Pancreas (tissue), 10 donors: ENCODE measurements around the gene SOWAHA. TPM values are rescaled to one million over a fixed set of nuclear protein-coding genes. Genes with fewer than 3 reads are reported as not detected.

Source experiments
- ATAC-seq, 4 donors: fragments of 200-7000 bp; cut with Tn5 transposase; one replicate each; pipeline versions ENCODE4 v1.8.0 to v1.9.1; 2020; ENCODE audit warnings: mild to moderate bottlenecking in 4 of 4, moderate library complexity in 4 of 4
- DNase-seq, 6 donors: peaks; one replicate each; pipeline ENCODE4 v3.0.0-alpha.2; 2020
- FAIRE-seq: peaks from 2 replicates; lab custom pipeline; 2012; peaks lifted over from hg19 to GRCh38; lab: Jason Lieb, UNC
- H3K27ac ChIP-seq, 4 donors: fragments of 200-600 bp; sonication (generic); 1 replicate in 3 of 4; 2 replicates in 1 of 4; pipeline versions ENCODE4 v1.5.0 to v1.8.0; 2020
- H3K27me3 ChIP-seq, 4 donors: fragments of 200-600 bp; one replicate each; pipeline ENCODE4 v1.8.0; 2021
- H3K36me3 ChIP-seq, 3 donors: fragments of 200-600 bp; sonication (generic) in 1 of 3; one replicate each; pipeline versions ENCODE4 v1.5.0 to v1.8.0; 2020 to 2021
- H3K4me1 ChIP-seq, 3 donors: fragments of 200-600 bp; one replicate each; pipeline ENCODE4 v1.8.0; 2021
- H3K4me3 ChIP-seq, 4 donors: fragments of 200-600 bp; sonication (generic) in 2 of 4; one replicate each; pipeline versions ENCODE4 v1.5.0 to v1.8.0; 2020 to 2021
- H3K9me3 ChIP-seq, 4 donors: fragments of 200-600 bp; one replicate each; pipeline ENCODE4 v1.8.0; 2021
- CTCF ChIP-seq, 4 donors: fragments of 200-600 bp; sonication (generic) in 3 of 4; IDR thresholded peaks; one replicate each; pipeline versions ENCODE4 v1.5.0 to v1.8.0; 2021; ENCODE audit warnings: antibody characterized with exemption in 4 of 4
- WGBS, 2 donors: extraction: QIAGEN DNeasy Blood & Tissue Kit; methylation state at CpG; one replicate each; pipeline ENCODE4 v1.1.7; 2013; 5-methylcytosine and 5-hydroxymethylcytosine counted together
- intact Hi-C, 3 donors: fragments of 100-400 bp; cut with DNase I; formaldehyde crosslinking; loops; one replicate each; pipeline versions ENCODE4 v1.11.1 to v1.14.2; 2022
- polyA plus RNA-seq, 2 donors: library from polyadenylated mRNA; stranded (reverse); fragments of 200-250 nt; gene quantifications; one replicate each; pipeline ENCODE4 v1.2.3, GENCODE V29; 2013
- total RNA-seq, 6 donors: library from RNA; stranded (reverse); fragmentation: NEBNext Ultra II Directional in 4 of 6; extraction: Animal tissue kit (Norgen Biotek cat#: 25700) in 4 of 6; gene quantifications; one replicate each; pipeline versions ENCODE4 v1.2.1 to v1.2.4, GENCODE V29; 2021 to 2023
- donor health status: healthy with polysubstance abuse.
- donor health status: DM: no; HTN: no; CAD: no; lungs with moderate emphysema.
- donor health status: DM: no; HTN: no; CAD: no.
- donor health status: control.
- donor health status: control.
- donor health status: Bipolar disorder and iron deficiency.
- donor health status: DM: yes; HTN: yes; CAD: no.
- donor health status: DM: no; HTN: no; CAD: no.
- donor health status: DM: no; HTN: no; CAD: no.
- donor health status: DM: yes; HTN: yes; CAD: no.

The SOWAHA gene
- total and polyA plus RNA-seq, 8 donors: 1.4 to 5.0 (median 1.9) TPM

- no peak for FAIRE-seq
- no peak for DNase-seq
Observed at GRCh38 chr5:132774406-132774805, 38.7 kb upstream of the SOWAHA start.

GRCh38 chr5:132774896-132775295, 38.2 kb upstream of the SOWAHA start:
- peak overlapping the region in 1 of 4 donors; percentile 92 for H3K4me3 ChIP-seq
- ATAC-seq: no peak
- no peaks in the 10 kb centered on the region for H3K36me3 ChIP-seq
- H3K27ac ChIP-seq: no peak overlapping the region
- WGBS, 2 donors: 87 to 94% methylated on average over 5 of the region's 5 CpGs
- no peaks in the 10 kb centered on the region for H3K9me3 ChIP-seq
- intact Hi-C loops: no loop called here
- peaks cover 0 to 14% (median 6%) of the 10 kb centered on the region in 3 donors for H3K4me1 ChIP-seq
- no peak for FAIRE-seq
- H3K27me3 ChIP-seq: no peaks in the 10 kb centered on the region
- no peak for DNase-seq
- TF ChIP-seq CTCF (IDR thresholded peaks at IDR 0.05): no peak

More at GRCh38 chr5:132774406-132774805, 38.7 kb upstream of the SOWAHA start:
- Histone ChIP-seq H3K4me1 (peaks cover 0 to 14% (median 6%) of the 10 kb centered on the region in 3 donors), H3K9me3 (no peaks in the 10 kb centered on the region), H3K27ac (no peak overlapping the region), H3K4me3 (no peak overlapping the region), H3K36me3 (no peaks in the 10 kb centered on the region), H3K27me3 (no peaks in the 10 kb centered on the region)
- TF ChIP-seq CTCF (IDR thresholded peaks at IDR 0.05): no peak
- intact Hi-C loops: no loop called here
- ATAC-seq: no peak
- WGBS, 2 donors: 58 to 73% methylated on average over 3 of the region's 3 CpGs

- intact Hi-C loops: no loop called here
- no peak for FAIRE-seq
- 16 to 23% methylated on average over 7 of the region's 7 CpGs for WGBS, 2 donors
- no peaks in the 10 kb centered on the region for H3K36me3 ChIP-seq
- no peak for DNase-seq
- H3K4me3 ChIP-seq: peak overlapping the region in 2 of 4 donors; percentile 89 to 92
- H3K9me3 ChIP-seq: no peaks in the 10 kb centered on the region
- no peak for TF ChIP-seq CTCF (IDR thresholded peaks at IDR 0.05)
- no peaks in the 10 kb centered on the region for H3K27me3 ChIP-seq
- no peak overlapping the region for H3K27ac ChIP-seq
- H3K4me1 ChIP-seq: peaks cover 0 to 14% (median 6%) of the 10 kb centered on the region in 3 donors
- ATAC-seq: peak; percentile 12 to 55 (median 24)
Observed at GRCh38 chr5:132775476-132775961, 37.6 kb upstream of the SOWAHA start.

GRCh38 chr5:132776131-132776937, 36.8 kb upstream of the SOWAHA start:
- peaks cover 0 to 14% (median 6%) of the 10 kb centered on the region in 3 donors for H3K4me1 ChIP-seq
- ATAC-seq (peak; percentile 9 to 59 (median 35)), DNase-seq (peak in 3 of 6 donors; percentile 24 to 34 (median 30)), FAIRE-seq (no peak)
- peak overlapping the region; percentile 63 to 92 (median 86) for H3K4me3 ChIP-seq
- no peaks in the 10 kb centered on the region for H3K9me3 ChIP-seq
- H3K27me3 ChIP-seq: no peaks in the 10 kb centered on the region
- H3K27ac ChIP-seq: peak overlapping the region in 3 of 4 donors; percentile 65 to 80 (median 72)
- no peak for TF ChIP-seq CTCF (IDR thresholded peaks at IDR 0.05)
- intact Hi-C loops: no loop called here
- 4 to 7% methylated on average over 27 to 39 of the region's 39 CpGs for WGBS, 2 donors
- H3K36me3 ChIP-seq: no peaks in the 10 kb centered on the region

GRCh38 chr5:132776938-132777208, 36.2 kb upstream of the SOWAHA start:
- no peaks in the 10 kb centered on the region for H3K9me3 ChIP-seq
- TF ChIP-seq CTCF (IDR thresholded peaks at IDR 0.05): no peak
- peak in 1 of 4 donors; percentile 37 for ATAC-seq
- no peaks in the 10 kb centered on the region for H3K36me3 ChIP-seq
- peaks cover 0 to 14% (median 6%) of the 10 kb centered on the region in 3 donors for H3K4me1 ChIP-seq
- FAIRE-seq: no peak
- intact Hi-C loops: no loop called here
- WGBS, 2 donors: 0 to 1% methylated on average over 19 to 40 of the region's 40 CpGs
- DNase-seq: no peak
- H3K27me3 ChIP-seq: no peaks in the 10 kb centered on the region
- H3K27ac ChIP-seq: peak overlapping the region; percentile 35 to 80 (median 68)
- peak overlapping the region; percentile 63 to 92 (median 86) for H3K4me3 ChIP-seq
